ENCODE results near the gene UBE2U. TPM values are rescaled to one million over a fixed set of nuclear protein-coding genes. Genes with fewer than 3 reads are reported as not detected.

UBE2U gene
- polyA plus RNA-seq, 1 experiment: not detected

DNA sequence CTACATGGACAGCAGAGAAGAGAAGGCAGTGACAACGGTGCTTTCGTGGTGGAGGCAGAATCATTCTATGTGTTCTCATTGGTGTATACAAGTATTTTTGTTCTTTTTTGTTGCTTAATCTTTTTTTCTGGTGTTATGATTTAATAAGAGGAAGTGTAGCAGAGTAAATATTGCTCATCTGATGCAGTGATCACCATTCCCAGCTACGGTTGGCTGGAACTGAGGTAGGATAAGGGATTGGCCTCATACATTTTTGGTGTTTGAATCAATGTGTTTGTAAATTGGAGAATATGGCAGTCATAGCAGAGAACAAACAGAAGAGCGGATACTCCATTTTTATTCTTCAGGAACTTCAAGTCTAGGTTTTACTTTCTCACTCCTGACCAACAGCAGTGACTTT, 76.6 kb downstream of the UBE2U start:
- ChIA-PET POLR2A (no interaction called here), CTCF (no interaction called here)
- TF ChIP-seq, protein P1, sequence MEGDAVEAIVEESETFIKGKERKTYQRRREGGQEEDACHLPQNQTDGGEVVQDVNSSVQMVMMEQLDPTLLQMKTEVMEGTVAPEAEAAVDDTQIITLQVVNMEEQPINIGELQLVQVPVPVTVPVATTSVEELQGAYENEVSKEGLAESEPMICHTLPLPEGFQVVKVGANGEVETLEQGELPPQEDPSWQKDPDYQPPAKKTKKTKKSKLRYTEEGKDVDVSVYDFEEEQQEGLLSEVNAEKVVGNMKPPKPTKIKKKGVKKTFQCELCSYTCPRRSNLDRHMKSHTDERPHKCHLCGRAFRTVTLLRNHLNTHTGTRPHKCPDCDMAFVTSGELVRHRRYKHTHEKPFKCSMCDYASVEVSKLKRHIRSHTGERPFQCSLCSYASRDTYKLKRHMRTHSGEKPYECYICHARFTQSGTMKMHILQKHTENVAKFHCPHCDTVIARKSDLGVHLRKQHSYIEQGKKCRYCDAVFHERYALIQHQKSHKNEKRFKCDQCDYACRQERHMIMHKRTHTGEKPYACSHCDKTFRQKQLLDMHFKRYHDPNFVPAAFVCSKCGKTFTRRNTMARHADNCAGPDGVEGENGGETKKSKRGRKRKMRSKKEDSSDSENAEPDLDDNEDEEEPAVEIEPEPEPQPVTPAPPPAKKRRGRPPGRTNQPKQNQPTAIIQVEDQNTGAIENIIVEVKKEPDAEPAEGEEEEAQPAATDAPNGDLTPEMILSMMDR (IDR thresholded peaks at IDR 0.05; ENCODE audit: low read depth, low read length): no peak
- Histone ChIP-seq H3K9me3 (ENCODE audit: control insufficient read depth, insufficient read depth, low read length) (no peaks in the 10 kb centered on the region), H3K27ac (ENCODE audit: low read depth, low read length) (no peak overlapping the region), H3K4me3 (ENCODE audit: low read depth, low read length) (no peak overlapping the region), H3K27me3 (ENCODE audit: control insufficient read depth, insufficient read depth, low read length) (peaks cover 2% of the 10 kb centered on the region)
- no peak for DNase-seq (ENCODE audit: low read depth, low spot score)

- Histone ChIP-seq H3K27me3 (ENCODE audit: control insufficient read depth, insufficient read depth, low read length) (peaks cover 2% of the 10 kb centered on the region), H3K9me3 (ENCODE audit: control insufficient read depth, insufficient read depth, low read length) (no peaks in the 10 kb centered on the region), H3K4me3 (ENCODE audit: low read depth, low read length) (no peak overlapping the region), H3K27ac (ENCODE audit: low read depth, low read length) (no peak overlapping the region)
- TF ChIP-seq, protein P1 (IDR thresholded peaks at IDR 0.05; ENCODE audit: low read depth, low read length): no peak
- ChIA-PET POLR2A (no interaction called here), CTCF (no interaction called here)
- DNase-seq (ENCODE audit: low read depth, low spot score): no peak
Measured at GRCh38 chr1:64282351-64282750, 78.9 kb downstream of the UBE2U start.

DNA sequence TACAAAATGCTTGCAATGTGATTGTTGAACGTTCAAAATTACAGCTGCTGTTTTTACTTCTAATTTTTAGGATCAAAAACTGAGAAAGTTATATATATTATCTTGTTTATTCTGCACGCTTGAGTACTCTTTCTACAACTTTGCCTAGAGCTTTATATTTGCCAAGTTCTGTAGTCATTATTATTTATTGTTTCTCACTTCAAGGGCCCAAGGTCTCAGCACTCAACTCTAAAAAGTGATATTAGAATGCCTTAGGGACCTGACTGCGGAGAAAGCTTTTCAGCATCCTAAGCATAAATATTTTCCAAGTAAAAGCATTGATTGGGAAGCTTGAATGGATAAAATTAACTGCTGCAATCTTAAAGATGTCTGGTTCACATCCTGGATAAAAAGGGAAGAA, 83.6 kb downstream of the UBE2U start:
- Histone ChIP-seq H3K27ac (ENCODE audit: low read depth, low read length) (no peak overlapping the region), H3K9me3 (ENCODE audit: control insufficient read depth, insufficient read depth, low read length) (no peaks in the 10 kb centered on the region), H3K4me3 (ENCODE audit: low read depth, low read length) (no peak overlapping the region), H3K27me3 (ENCODE audit: control insufficient read depth, insufficient read depth, low read length) (no peaks in the 10 kb centered on the region)
- ChIA-PET CTCF (interaction anchor here (0.5 to 1.0 kb wide), 2 partner anchors 15 to 538 kb away, joined by 4 read pairs; no protein-coding TSS in a partner anchor), POLR2A (no interaction called here)
- DNase-seq (ENCODE audit: low read depth, low spot score): no peak
- TF ChIP-seq, protein P1 (IDR thresholded peaks at IDR 0.05; ENCODE audit: low read depth, low read length): no peak

DNA sequence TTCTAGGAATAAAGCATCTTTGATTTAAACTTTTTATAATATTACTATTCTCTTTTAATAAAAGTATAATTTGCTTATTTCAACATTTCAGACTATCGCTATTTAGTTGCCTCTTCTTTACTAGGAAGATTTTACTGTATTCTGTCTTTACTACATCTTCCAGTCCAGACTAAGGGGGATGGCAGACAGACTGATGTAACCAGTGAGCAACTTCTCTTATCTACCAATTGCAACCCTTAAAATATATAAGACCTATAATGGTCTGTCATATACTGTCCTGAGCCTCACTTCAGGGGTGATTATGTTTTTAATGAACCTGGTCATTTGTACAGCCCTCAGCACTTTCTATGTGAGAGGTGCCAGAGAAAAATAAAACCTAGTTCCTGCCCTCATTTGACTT, 87.0 kb downstream of the UBE2U start:
- Histone ChIP-seq H3K27ac (ENCODE audit: low read depth, low read length) (no peak overlapping the region), H3K4me3 (ENCODE audit: low read depth, low read length) (no peak overlapping the region), H3K9me3 (ENCODE audit: control insufficient read depth, insufficient read depth, low read length) (no peaks in the 10 kb centered on the region), H3K27me3 (ENCODE audit: control insufficient read depth, insufficient read depth, low read length) (no peaks in the 10 kb centered on the region)
- TF ChIP-seq, protein P1 (IDR thresholded peaks at IDR 0.05; ENCODE audit: low read depth, low read length): no peak
- no peak for DNase-seq (ENCODE audit: low read depth, low spot score)
- ChIA-PET POLR2A (no interaction called here), CTCF (no interaction called here)

DNA sequence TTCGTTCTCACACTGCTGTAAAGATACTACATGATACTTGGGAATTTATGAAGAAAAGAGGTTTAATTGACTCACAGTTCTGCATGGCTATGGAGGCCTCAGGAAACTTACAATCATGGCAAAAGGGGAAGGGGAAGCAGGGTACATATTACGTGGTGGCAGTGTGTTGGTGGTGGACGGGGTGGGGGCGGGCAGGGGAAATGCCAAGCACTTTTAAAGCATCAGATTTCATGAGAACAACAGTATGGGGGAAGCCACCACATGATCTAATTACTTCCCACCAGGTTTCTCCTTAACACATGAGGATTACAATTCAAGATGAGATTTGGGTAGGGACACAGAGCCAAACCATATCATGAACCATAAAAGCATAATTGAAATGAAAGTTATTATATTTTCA, 88.5 kb downstream of the UBE2U start:
- H3K4me3 ChIP-seq (ENCODE audit: low read depth, low read length): no peak overlapping the region
- CTCF ChIA-PET: no interaction called here
- H3K27me3 ChIP-seq (ENCODE audit: control insufficient read depth, insufficient read depth, low read length): no peaks in the 10 kb centered on the region
- POLR2A ChIA-PET: no interaction called here
- TF ChIP-seq, protein P1 (IDR thresholded peaks at IDR 0.05; ENCODE audit: low read depth, low read length): no peak
- no peak overlapping the region for H3K27ac ChIP-seq (ENCODE audit: low read depth, low read length)
- no peaks in the 10 kb centered on the region for H3K9me3 ChIP-seq (ENCODE audit: control insufficient read depth, insufficient read depth, low read length)
- no peak for DNase-seq (ENCODE audit: low read depth, low spot score)

All from AG04450 (cell line).